Keratinocyte (primary cell): ENCODE results near the gene BAIAP2. TPM values are rescaled to one million over a fixed set of nuclear protein-coding genes. Genes with fewer than 3 reads are reported as not detected.

Source experiments
- DNase-seq: peaks from one replicate; pipeline ENCODE4 v3.0.0-alpha.2; 2011; ENCODE audit warnings: low read depth, missing footprints, low spot score
- FAIRE-seq: peaks from 2 replicates; lab custom pipeline; 2011; peaks lifted over from hg19 to GRCh38; lab: Jason Lieb, UNC
- H2AFZ ChIP-seq: 2 replicates; pipeline ENCODE4 v1.6.0; 2012; ENCODE audit warnings: low read length, control low read depth, inconsistent platforms; ENCODE audit not compliant: control insufficient read depth
- H3K27ac ChIP-seq: 2 replicates; pipeline ENCODE4 v1.5.1; 2011; ENCODE audit warnings: low read length; ENCODE audit not compliant: control insufficient read depth, insufficient read depth
- H3K27me3 ChIP-seq: 3 replicates; pipeline ENCODE4 v1.6.0; 2011; ENCODE audit warnings: low read length; ENCODE audit not compliant: control insufficient read depth, insufficient read depth; ENCODE audit errors: extremely low read depth
- H3K36me3 ChIP-seq, 2 experiments: 2 replicates in 1 of 2; 3 replicates in 1 of 2; pipeline ENCODE4 v1.5.1; 2011; ENCODE audit warnings: low read length in 2 of 2, mild to moderate bottlenecking in 1 of 2; ENCODE audit not compliant: control insufficient read depth in 2 of 2, insufficient read depth in 2 of 2; ENCODE audit errors: extremely low read depth in 1 of 2
- H3K4me1 ChIP-seq: 3 replicates; pipeline ENCODE4 v1.5.1; 2011; ENCODE audit warnings: low read length; ENCODE audit not compliant: control insufficient read depth, insufficient read depth; ENCODE audit errors: extremely low read depth
- H3K4me2 ChIP-seq: 3 replicates; pipeline ENCODE4 v1.6.0; 2011; ENCODE audit warnings: low read depth, low read length; ENCODE audit not compliant: control insufficient read depth, insufficient read depth; ENCODE audit errors: extremely low read depth
- H3K4me3 ChIP-seq, 3 experiments: fragments of 200-600 bp in 1 of 3; sonication (generic) in 1 of 3; 2 replicates in 2 of 3; 3 replicates in 1 of 3; pipeline ENCODE4 v1.5.1; 2011 to 2016; ENCODE audit warnings: low read length in 3 of 3, mild to moderate bottlenecking in 3 of 3, control low read depth in 2 of 3, inconsistent platforms in 1 of 3, low read depth in 1 of 3, mixed read lengths in 1 of 3, mixed run types in 1 of 3, moderate library complexity in 1 of 3; ENCODE audit not compliant: control insufficient read depth in 2 of 3, insufficient read depth in 2 of 3; ENCODE audit errors: extremely low read depth in 1 of 3
- H3K79me2 ChIP-seq: 2 replicates; pipeline ENCODE4 v1.6.0; 2012; ENCODE audit warnings: low read length; ENCODE audit not compliant: control insufficient read depth, insufficient read depth
- H3K9ac ChIP-seq: 3 replicates; pipeline ENCODE4 v1.6.0; 2011; ENCODE audit warnings: low read length; ENCODE audit not compliant: control insufficient read depth, insufficient read depth; ENCODE audit errors: extremely low read depth
- H3K9me1 ChIP-seq: 3 replicates; pipeline ENCODE4 v1.6.0; 2011; ENCODE audit warnings: low read length; ENCODE audit not compliant: control insufficient read depth, insufficient read depth; ENCODE audit errors: extremely low read depth
- H3K9me3 ChIP-seq: 2 replicates; pipeline ENCODE4 v1.5.1; 2012; ENCODE audit warnings: low read depth, low read length; ENCODE audit not compliant: control insufficient read depth
- H4K20me1 ChIP-seq: 3 replicates; pipeline ENCODE4 v1.6.0; 2011; ENCODE audit warnings: low read length; ENCODE audit not compliant: control insufficient read depth, insufficient read depth; ENCODE audit errors: extremely low read depth
- EZH2 ChIP-seq: IDR thresholded peaks from one replicate; pipeline ENCODE4 v1.6.1; 2012; ENCODE audit warnings: inconsistent platforms, mild to moderate bottlenecking, low read length, moderate library complexity
- dilution Hi-C: fragments of 300-500 bp; cut with MboI; formaldehyde crosslinking; loops from one replicate; pipeline ENCODE4 v1.7.0; 2020; ENCODE audit warnings: low sequenced_read_pairs; ENCODE audit not compliant: extremely low pct_ligation_motif_present
- polyA plus RNA-seq, 5 experiments: library from polyadenylated mRNA; depleted of rRNA in 3 of 5; stranded (reverse) in 3 of 5; stranded (forward) in 1 of 5; unstranded in 1 of 5; fragments of >200 nt; gene quantifications; 1 replicate in 1 of 5; 2 replicates in 3 of 5; 3 replicates in 1 of 5; pipeline versions ENCODE4 v1.2.1 to v1.2.3, GENCODE V29; 2011 to 2012; ENCODE audit warnings: missing spikeins in 2 of 5, low read depth in 1 of 5, low replicate concordance in 1 of 5
- TF ChIP-seq, protein P1 (sequence below), 3 experiments: IDR thresholded peaks in 1 of 3; conservative IDR thresholded peaks in 1 of 3; optimal IDR thresholded peaks in 1 of 3; 2 replicates in 2 of 3; 3 replicates in 1 of 3; pipeline versions ENCODE3 to v1.5.1; 2011; ENCODE audit warnings: low read length in 3 of 3, mild to moderate bottlenecking in 3 of 3, moderate library complexity in 2 of 3, control low read depth in 1 of 3, inconsistent platforms in 1 of 3; ENCODE audit not compliant: insufficient read depth in 2 of 3; ENCODE audit errors: extremely low read depth in 1 of 3

BAIAP2 gene
- polyA plus RNA-seq, 1 donor (not counting 4 experiments of a cell fraction or from before 2014, with no cell fraction given): 56.7 TPM

DNA sequence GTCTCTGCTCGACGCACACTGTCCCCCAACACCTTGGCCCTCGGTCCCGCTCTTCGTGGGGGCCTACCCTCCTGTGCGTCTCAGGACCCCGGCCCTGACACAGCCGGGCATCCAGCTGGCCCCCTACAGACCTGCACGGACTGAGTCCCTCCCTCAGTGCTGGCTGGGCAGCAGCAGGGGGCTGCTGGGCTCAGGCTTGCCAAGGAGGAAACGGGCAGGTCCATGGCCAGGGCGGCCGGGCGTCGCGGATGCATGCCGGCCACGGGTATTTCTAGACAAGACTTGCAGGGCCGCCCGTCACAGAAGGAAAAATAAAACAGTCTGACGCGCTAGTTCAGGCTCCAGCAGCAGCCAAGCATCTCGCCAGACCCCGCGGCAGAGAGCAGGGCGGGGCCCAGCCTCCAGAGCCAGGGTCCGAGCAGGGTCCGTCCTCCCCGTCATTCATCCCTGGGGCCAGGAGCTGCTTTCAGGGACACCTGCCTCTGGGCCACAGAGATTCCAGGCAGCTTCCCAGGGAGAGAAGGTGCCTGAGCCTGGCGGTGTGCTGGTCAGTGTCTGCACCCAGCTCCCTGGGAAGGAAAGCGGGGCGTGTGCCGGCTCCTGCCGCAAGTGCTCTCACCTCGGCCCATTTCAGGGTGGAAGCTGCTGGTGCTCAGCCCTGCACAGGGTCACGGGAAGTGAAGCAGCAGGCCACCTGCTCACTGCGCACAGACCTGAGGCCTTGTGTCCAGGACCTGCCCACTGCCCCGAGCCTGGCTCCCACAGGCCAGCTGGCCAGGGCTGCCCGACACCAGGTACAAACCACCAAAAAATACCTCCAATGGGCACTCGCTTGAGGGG is 123.1 kb downstream of the BAIAP2 start:
- Histone ChIP-seq H3K4me2 (no peak overlapping the region), H2AFZ (no peak overlapping the region), H4K20me1 (no peaks in the 10 kb centered on the region), H3K27me3 (peaks cover 7% of the 10 kb centered on the region), H3K4me3 (no peak overlapping the region), H3K36me3 (no peaks in the 10 kb centered on the region), H3K9me1 (no peaks in the 10 kb centered on the region), H3K27ac (no peak overlapping the region), H3K4me1 (no peaks in the 10 kb centered on the region), H3K79me2 (no peaks in the 10 kb centered on the region), H3K9me3 (no peaks in the 10 kb centered on the region), H3K9ac (no peak overlapping the region)
- dilution Hi-C loops: no loop called here
- FAIRE-seq: no peak
- DNase-seq: no peak
- TF ChIP-seq, protein P1, sequence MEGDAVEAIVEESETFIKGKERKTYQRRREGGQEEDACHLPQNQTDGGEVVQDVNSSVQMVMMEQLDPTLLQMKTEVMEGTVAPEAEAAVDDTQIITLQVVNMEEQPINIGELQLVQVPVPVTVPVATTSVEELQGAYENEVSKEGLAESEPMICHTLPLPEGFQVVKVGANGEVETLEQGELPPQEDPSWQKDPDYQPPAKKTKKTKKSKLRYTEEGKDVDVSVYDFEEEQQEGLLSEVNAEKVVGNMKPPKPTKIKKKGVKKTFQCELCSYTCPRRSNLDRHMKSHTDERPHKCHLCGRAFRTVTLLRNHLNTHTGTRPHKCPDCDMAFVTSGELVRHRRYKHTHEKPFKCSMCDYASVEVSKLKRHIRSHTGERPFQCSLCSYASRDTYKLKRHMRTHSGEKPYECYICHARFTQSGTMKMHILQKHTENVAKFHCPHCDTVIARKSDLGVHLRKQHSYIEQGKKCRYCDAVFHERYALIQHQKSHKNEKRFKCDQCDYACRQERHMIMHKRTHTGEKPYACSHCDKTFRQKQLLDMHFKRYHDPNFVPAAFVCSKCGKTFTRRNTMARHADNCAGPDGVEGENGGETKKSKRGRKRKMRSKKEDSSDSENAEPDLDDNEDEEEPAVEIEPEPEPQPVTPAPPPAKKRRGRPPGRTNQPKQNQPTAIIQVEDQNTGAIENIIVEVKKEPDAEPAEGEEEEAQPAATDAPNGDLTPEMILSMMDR (optimal IDR thresholded peaks at IDR 0.05 in 1 of 3, IDR thresholded peaks at IDR 0.05 in 1 of 3, conservative IDR thresholded peaks at IDR 0.05 in 1 of 3; ENCODE audit: extremely low read depth in 1 of 3, insufficient read depth in 2 of 3, low read length in 3 of 3): no peak
- no peak for TF ChIP-seq EZH2

DNA sequence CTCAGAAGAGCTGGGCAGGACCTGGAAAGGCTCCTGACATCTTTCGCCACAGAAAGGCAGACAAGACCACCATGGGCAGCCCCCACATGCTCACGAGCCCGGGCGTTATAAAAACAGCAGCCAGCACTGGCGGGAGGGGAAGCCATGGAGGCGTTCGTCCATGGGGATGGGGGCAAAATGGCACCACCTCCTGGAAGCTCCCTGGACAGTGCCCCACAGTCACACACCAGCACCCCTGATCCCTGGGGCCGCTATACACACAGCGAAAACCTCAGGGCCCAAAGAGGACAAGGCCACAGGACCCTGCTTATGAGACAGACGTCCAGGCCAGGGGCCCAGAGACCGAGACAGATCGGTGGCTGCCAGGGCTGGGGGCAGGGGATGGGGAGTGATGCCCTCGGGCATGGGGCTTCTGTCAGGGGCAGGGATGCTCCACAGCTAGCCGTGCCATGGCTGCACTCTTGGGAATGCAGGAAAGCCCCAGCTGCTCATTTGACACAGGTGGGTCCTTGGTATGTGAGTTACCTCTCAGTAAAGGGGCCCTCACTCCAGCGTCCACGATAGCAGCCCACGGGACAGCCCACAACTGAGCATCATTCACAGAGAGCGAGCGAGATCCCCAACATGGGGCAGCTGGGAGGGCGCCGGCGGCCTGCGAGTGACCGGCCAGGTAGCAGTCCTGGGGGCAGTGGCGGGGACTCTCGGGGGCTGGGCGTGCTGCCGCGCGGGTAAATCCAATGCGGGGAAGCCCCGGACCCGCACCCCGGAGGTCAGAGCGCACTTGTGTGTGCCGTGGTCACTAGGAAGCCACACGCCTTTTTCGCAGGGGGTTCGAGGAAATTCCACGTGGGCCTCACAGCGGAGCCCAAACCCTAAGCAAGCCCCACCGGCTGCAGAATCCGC is 124.0 kb downstream of the BAIAP2 start:
- H3K9me3 ChIP-seq: no peaks in the 10 kb centered on the region
- dilution Hi-C loops: no loop called here
- no peaks in the 10 kb centered on the region for H3K36me3 ChIP-seq
- no peak overlapping the region for H3K4me2 ChIP-seq
- H3K4me1 ChIP-seq: no peaks in the 10 kb centered on the region
- FAIRE-seq (no peak), DNase-seq (no peak)
- H3K4me3 ChIP-seq: no peak overlapping the region
- no peak overlapping the region for H2AFZ ChIP-seq
- no peak overlapping the region for H3K9ac ChIP-seq
- peaks cover 11% of the 10 kb centered on the region for H3K27me3 ChIP-seq
- H3K79me2 ChIP-seq: no peaks in the 10 kb centered on the region
- no peaks in the 10 kb centered on the region for H4K20me1 ChIP-seq
- no peak overlapping the region for H3K27ac ChIP-seq
- TF ChIP-seq, protein P1 (optimal IDR thresholded peaks at IDR 0.05 in 1 of 3, IDR thresholded peaks at IDR 0.05 in 1 of 3, conservative IDR thresholded peaks at IDR 0.05 in 1 of 3; ENCODE audit: extremely low read depth in 1 of 3, insufficient read depth in 2 of 3, low read length in 3 of 3): no peak
- TF ChIP-seq EZH2: no peak
- H3K9me1 ChIP-seq: no peaks in the 10 kb centered on the region
